Measurements from ENCODE around the gene CTTN. TPM values are rescaled to one million over a fixed set of nuclear protein-coding genes. Genes with fewer than 3 reads are reported as not detected.

CTTN gene
- total RNA-seq, 1 donor from 2014 or later: 211 TPM

- Mint-ChIP-seq H3K4me3 (no peak overlapping the region), H3K27me3 (no peaks in the 10 kb centered on the region), H3K4me1 (ENCODE audit: unreplicated experiment) (no peaks in the 10 kb centered on the region), H3K27ac (no peak overlapping the region), H3K36me3 (peaks cover 14% of the 10 kb centered on the region), H3K9me3 (no peaks in the 10 kb centered on the region)
- DNase-seq (ENCODE audit: extremely low spot score, unreplicated experiment): no peak
- no peak for TF ChIP-seq CTCF (conservative IDR thresholded peaks at IDR 0.05)
Observed at GRCh38 chr11:70431611-70432010, 33.3 kb downstream of the CTTN start.

DNA sequence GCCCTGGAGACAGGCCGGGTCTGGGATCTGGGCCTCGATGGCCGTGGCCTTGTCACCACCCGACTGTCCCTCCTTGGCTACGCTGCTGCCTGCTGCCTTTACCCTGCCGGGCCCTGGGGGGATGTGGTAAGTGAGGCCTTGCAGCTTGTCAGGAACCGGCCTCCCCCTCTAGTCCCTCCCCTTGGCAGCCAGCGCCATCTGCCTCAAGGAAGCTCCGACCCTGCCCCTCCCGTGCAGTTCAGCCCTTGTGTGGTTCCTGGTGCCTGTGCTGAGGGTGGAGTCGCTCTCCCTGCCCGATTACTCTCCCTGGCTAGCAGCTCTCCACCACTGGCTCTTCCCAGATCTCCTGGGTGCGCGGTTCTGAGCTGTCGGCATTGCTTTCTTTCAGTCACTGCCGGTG, 33.7 kb downstream of the CTTN start:
- no peak for TF ChIP-seq CTCF (conservative IDR thresholded peaks at IDR 0.05)

GRCh38 chr11:70432580-70432979, 34.3 kb downstream of the CTTN start:
- no peak for DNase-seq (ENCODE audit: extremely low spot score, unreplicated experiment)
- Mint-ChIP-seq H3K27ac (no peak overlapping the region), H3K27me3 (no peaks in the 10 kb centered on the region), H3K4me1 (ENCODE audit: unreplicated experiment) (no peaks in the 10 kb centered on the region), H3K4me3 (no peak overlapping the region), H3K9me3 (no peaks in the 10 kb centered on the region), H3K36me3 (peaks cover 14% of the 10 kb centered on the region)
- TF ChIP-seq CTCF (conservative IDR thresholded peaks at IDR 0.05): no peak

More for the DNA sequence above, 33.7 kb downstream of the CTTN start:
- no peak overlapping the region for H3K27ac Mint-ChIP-seq
- H3K36me3 Mint-ChIP-seq: peaks cover 14% of the 10 kb centered on the region
- no peaks in the 10 kb centered on the region for H3K27me3 Mint-ChIP-seq
- no peak for DNase-seq (ENCODE audit: extremely low spot score, unreplicated experiment)
- no peak overlapping the region for H3K4me3 Mint-ChIP-seq
- H3K4me1 Mint-ChIP-seq (ENCODE audit: unreplicated experiment): no peaks in the 10 kb centered on the region
- no peaks in the 10 kb centered on the region for H3K9me3 Mint-ChIP-seq

GRCh38 chr11:70433038-70433437, 34.7 kb downstream of the CTTN start:
- DNase-seq (ENCODE audit: extremely low spot score, unreplicated experiment): no peak
- Mint-ChIP-seq H3K9me3 (no peaks in the 10 kb centered on the region), H3K4me3 (no peak overlapping the region), H3K27ac (no peak overlapping the region), H3K36me3 (peaks cover 17% of the 10 kb centered on the region), H3K4me1 (ENCODE audit: unreplicated experiment) (no peaks in the 10 kb centered on the region), H3K27me3 (no peaks in the 10 kb centered on the region)
- TF ChIP-seq CTCF (conservative IDR thresholded peaks at IDR 0.05): no peak

DNA sequence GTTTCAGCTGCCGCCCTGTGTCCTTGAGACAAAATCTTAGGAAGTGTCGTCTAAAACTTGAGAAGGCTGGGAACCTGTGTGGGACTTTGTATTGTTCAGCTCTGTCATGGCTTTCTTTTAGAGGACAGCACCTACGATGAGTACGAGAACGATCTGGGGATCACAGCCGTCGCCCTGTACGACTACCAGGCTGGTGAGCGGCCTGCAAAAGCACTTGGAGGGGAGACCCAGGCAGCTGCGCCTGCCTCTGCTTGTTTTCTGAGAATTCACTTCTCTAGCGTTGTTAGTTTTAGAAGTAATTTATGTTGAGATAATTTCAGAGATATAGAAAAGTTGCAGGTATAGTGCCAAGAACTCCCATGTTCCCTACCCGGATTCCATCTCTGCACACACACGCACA, 35.2 kb downstream of the CTTN start:
- H3K27ac Mint-ChIP-seq: no peak overlapping the region
- H3K27me3 Mint-ChIP-seq: no peaks in the 10 kb centered on the region
- peaks cover 19% of the 10 kb centered on the region for H3K36me3 Mint-ChIP-seq
- no peaks in the 10 kb centered on the region for H3K9me3 Mint-ChIP-seq
- H3K4me3 Mint-ChIP-seq: no peak overlapping the region
- no peak for TF ChIP-seq CTCF (conservative IDR thresholded peaks at IDR 0.05)
- no peaks in the 10 kb centered on the region for H3K4me1 Mint-ChIP-seq (ENCODE audit: unreplicated experiment)
- DNase-seq (ENCODE audit: extremely low spot score, unreplicated experiment): no peak

Measured in type B pancreatic cell (in vitro differentiated cells).